Immature natural killer cell (primary cell): Measurements from ENCODE around the gene TAS1R1. TPM values are rescaled to one million over a fixed set of nuclear protein-coding genes. Genes with fewer than 3 reads are reported as not detected.
"Not testable (repeated sequence)": the region's sequence is repeated elsewhere in the genome, so short reads cannot be mapped to it uniquely, and the experiment has no call there.

Experiments used
- DNase-seq, 3 donors: peaks; one replicate each; pipeline ENCODE4 v3.0.0; 2022; ENCODE audit warnings: mixed read lengths in 1 of 3
- H3K27ac Mint-ChIP-seq, 6 donors: one replicate each; pipeline ENCODE4 v1.8.0; 2020; ENCODE audit warnings: mixed read lengths in 6 of 6, mild to moderate bottlenecking in 5 of 6, inconsistent platforms in 4 of 6, moderate library complexity in 3 of 6
- H3K27me3 Mint-ChIP-seq, 3 donors: one replicate each; pipeline ENCODE4 v1.8.0; 2020 to 2021; ENCODE audit warnings: low read depth in 3 of 3, mild to moderate bottlenecking in 3 of 3, mixed read lengths in 3 of 3, moderate library complexity in 3 of 3, inconsistent platforms in 1 of 3
- H3K36me3 Mint-ChIP-seq, 3 donors: one replicate each; pipeline ENCODE4 v1.8.0; 2020; ENCODE audit warnings: mixed read lengths in 3 of 3, inconsistent platforms in 2 of 3, mild to moderate bottlenecking in 2 of 3
- H3K4me1 Mint-ChIP-seq, 2 donors: one replicate each; pipeline ENCODE4 v1.8.0; 2020; ENCODE audit warnings: inconsistent platforms in 2 of 2, mild to moderate bottlenecking in 2 of 2, mixed read lengths in 2 of 2, moderate library complexity in 1 of 2
- H3K4me3 Mint-ChIP-seq, 5 donors: one replicate each; pipeline ENCODE4 v1.8.0; 2020; ENCODE audit warnings: mild to moderate bottlenecking in 5 of 5, mixed read lengths in 5 of 5, inconsistent platforms in 3 of 5, moderate library complexity in 3 of 5
- H3K9me3 Mint-ChIP-seq, 6 donors: one replicate each; pipeline ENCODE4 v1.8.0; 2020; ENCODE audit warnings: mild to moderate bottlenecking in 6 of 6, mixed read lengths in 6 of 6, inconsistent platforms in 4 of 6, moderate library complexity in 3 of 6
- polyA plus RNA-seq, 3 donors: library from polyadenylated mRNA; unstranded; fragments of 300-500 nt; fragmentation: Illumina TruSeq; gene quantifications; one replicate each; pipeline ENCODE4 v1.2.3, GENCODE V29; 2021

Gene TAS1R1
- polyA plus RNA-seq, 3 donors from 2014 or later = 0.16 TPM; not detected in 2

DNA sequence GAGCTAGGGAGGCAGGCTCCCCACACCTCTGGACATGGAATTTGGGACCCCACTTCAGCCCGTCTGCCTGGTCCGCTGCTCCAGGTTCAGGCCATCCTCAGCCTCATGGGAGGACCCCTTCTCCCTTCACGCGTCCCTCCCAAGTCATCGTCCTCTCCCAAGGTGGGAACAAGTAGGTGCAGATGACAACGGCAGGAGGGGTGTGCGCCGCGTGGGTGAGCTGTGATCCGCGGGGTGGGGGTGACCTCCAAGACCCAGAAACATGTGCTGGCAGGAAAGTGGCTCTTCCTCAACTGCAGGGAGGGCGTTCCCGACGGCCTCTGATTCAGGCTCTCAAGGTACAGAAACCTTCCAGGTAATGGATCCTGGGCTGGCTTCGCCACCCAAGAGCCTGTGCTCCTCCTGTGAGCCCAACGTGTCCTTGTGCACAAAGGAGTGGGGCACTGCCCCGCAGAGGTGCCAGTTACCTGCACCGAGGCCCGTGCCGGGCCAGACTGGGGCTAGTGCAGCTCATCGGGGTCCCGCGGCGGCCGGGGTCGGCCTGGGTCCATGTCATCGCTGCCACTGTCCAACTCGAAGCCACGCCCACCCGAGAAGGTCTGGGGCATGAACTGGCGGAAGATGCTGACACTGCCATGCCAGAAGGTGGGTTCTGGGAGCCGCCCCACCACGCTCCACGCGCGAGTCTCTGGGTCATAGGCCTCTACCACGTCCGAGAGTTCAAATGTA lies 37.9 kb downstream of the TAS1R1 start:
- Mint-ChIP-seq H3K36me3 (peaks cover 0 to 25% (median 0%) of the 10 kb centered on the region in 3 donors), H3K27me3 (peaks cover 1 to 3% (median 1%) of the 10 kb centered on the region in 3 donors), H3K27ac (peak overlapping the region in 1 of 6 donors; percentile 48), H3K9me3 (no peaks in the 10 kb centered on the region), H3K4me1 (peaks cover 46 to 59% of the 10 kb centered on the region in 2 donors), H3K4me3 (peak overlapping the region in 2 of 5 donors; percentile 33)
- no peak for DNase-seq

DNA sequence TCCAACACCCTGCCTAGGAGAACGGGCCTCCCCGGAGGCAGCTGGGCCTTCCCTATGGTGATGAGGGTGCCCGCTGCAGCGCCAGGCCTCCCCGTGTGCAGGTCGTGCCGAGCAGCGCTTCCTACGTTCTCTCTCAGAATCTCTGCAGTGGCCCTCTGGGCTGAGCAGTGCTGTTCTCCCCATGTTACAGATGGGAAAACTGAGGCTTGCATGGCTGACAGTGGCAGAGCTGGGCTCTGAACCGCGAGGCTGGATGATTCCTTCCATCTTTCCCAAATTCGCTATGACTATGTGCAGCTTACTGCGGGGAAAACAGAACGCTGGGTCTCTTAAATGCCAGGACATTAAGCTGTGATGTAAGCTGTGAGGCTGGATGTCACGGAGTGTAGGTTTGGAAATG lies 38.7 kb downstream of the TAS1R1 start:
- Mint-ChIP-seq H3K4me1 (peaks cover 49 to 60% of the 10 kb centered on the region in 2 donors), H3K36me3 (peaks cover 0 to 25% (median 0%) of the 10 kb centered on the region in 3 donors), H3K9me3 (no peaks in the 10 kb centered on the region), H3K27ac (peak overlapping the region in 1 of 6 donors; percentile 30), H3K4me3 (peak overlapping the region in 1 of 5 donors; percentile 11), H3K27me3 (peaks cover 1 to 3% (median 1%) of the 10 kb centered on the region in 3 donors)
- no peak for DNase-seq

DNA sequence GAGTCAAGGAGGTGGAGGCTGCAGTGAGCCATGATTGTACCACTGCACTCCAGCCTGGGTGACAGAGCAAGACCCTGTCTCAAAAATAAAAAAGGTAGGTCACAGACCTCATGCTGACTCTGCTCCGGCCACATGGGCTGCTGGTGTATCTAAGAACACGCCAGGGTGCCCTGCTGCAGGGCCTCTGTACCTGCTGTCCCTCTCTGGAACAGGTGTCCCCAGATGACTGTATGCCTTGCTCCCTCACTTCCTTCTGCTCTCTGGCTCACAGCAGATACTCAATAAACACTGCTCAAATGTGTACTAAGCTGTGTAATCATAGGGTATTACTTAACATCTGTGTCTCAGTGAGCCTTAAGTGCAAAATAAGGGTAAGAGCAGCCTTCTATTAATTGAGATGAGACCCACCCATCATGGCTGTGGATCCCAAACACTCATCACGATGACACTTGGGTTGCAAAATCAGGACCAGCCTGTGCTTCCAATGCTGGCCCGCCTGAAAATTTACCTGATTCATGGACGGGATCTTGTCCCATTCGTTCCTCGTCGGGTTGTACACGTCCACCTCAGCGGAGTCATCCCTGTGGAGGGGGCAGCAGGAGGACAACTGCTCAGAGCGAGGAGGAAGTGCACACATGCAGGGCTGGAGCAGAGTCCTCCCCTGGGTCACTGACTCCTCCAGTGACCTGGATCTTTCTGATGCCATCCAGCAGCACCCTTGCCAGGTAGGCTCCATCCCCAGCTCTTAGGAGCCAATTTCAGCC lies 40.1 kb downstream of the TAS1R1 start:
- H3K4me1 Mint-ChIP-seq = peaks cover 62 to 71% of the 10 kb centered on the region in 2 donors
- no peaks in the 10 kb centered on the region for H3K9me3 Mint-ChIP-seq
- H3K27ac Mint-ChIP-seq = peak overlapping the region in 1 of 6 donors; percentile 31
- peaks cover 0 to 25% (median 0%) of the 10 kb centered on the region in 3 donors for H3K36me3 Mint-ChIP-seq
- peaks cover 0 to 1% (median 1%) of the 10 kb centered on the region in 3 donors for H3K27me3 Mint-ChIP-seq
- H3K4me3 Mint-ChIP-seq = no peak overlapping the region
- no peak for DNase-seq

DNA sequence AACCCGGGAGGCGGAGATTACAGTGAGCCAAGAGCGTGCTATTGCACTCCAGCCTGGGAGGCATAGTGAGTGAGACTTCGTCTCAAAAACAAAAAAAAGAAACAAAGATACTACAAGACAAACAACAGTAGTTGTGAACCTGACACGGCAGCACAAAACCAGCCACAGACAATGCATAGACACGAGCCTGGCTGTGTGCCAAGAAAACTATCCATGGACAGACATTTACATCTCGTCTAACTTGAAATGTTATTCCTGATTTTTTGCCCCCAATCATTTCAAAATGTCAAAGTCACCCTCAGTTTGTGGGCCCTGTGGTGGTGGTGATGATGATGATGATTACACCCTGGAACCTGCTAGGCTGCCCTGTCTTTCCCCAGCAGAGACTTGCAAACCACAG lies 41.2 kb downstream of the TAS1R1 start:
- peaks cover 64 to 71% of the 10 kb centered on the region in 2 donors for H3K4me1 Mint-ChIP-seq
- H3K27me3 Mint-ChIP-seq = peaks cover 0 to 7% (median 1%) of the 10 kb centered on the region in 3 donors
- H3K4me3 Mint-ChIP-seq = no peak overlapping the region
- DNase-seq = no peak
- peak overlapping the region in 1 of 6 donors; percentile 41 for H3K27ac Mint-ChIP-seq
- H3K36me3 Mint-ChIP-seq = peaks cover 0 to 25% (median 0%) of the 10 kb centered on the region in 3 donors
- no peaks in the 10 kb centered on the region for H3K9me3 Mint-ChIP-seq

DNA sequence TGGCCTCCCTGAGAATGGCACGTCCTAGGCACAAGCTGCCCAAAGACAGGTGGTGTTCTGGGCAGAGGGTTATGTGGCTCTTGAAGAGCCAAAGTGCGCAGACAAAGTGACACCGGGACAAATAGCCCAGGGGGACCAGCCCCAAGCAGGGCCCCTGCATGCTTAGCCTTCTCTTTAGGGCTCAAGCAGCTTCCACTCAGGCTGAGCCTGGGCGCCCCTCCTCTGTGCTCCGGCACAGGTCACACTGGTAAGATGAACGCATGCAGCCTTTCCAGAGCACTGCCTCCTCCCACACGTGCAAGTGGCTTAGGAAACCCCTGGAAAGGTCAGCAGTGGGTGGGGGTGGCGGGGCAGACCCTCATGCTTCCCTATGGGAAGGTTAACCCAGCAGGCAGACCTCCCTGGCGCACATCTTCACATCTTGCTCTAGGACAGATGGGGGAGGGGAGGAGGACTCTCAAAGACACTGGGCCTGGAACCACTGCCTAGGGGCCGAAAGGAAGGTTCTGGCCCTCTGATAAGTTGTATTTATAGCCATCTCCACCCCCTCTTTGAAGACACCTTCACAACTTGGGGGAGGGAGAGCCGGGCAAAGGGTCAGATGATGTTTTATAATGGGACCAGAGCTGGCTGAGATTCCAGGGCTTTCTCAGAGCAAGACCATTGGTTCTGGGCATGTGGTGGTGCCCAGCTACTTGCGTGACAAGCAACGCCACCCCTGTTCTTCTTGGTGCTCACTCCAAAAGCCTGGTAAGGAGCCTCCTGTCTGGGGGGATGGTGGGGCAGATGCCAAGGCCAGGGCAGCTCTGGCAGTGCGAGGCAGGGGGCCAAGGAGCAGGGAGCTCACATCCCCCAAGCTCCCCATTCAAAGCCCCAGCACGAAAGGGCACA lies 42.0 kb downstream of the TAS1R1 start:
- Mint-ChIP-seq H3K36me3 (peaks cover 0 to 25% (median 0%) of the 10 kb centered on the region in 3 donors), H3K27ac (no peak overlapping the region), H3K4me3 (no peak overlapping the region), H3K27me3 (peaks cover 0 to 7% (median 1%) of the 10 kb centered on the region in 3 donors), H3K9me3 (no peaks in the 10 kb centered on the region), H3K4me1 (peaks cover 59 to 64% of the 10 kb centered on the region in 2 donors)
- no peak for DNase-seq

DNA sequence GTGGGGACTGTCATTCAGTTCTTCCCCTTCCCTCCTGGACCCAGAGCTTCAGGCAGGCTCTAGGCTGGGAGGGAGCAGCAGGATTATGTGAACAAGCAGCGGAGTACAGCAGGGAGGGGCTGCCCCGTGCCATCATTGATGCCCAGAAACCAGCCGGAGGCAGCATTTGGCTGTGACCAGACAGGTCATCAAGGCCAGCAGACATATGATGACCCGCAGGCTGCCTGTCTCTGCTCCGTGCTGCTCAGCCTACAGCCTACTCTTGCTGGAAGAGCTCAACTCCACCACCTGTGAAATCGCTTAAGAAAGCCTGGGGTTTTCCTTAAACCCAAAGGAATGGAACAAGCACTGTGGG lies 42.6 kb downstream of the TAS1R1 start:
- H3K36me3 Mint-ChIP-seq = peaks cover 0 to 25% (median 0%) of the 10 kb centered on the region in 3 donors
- H3K4me3 Mint-ChIP-seq = no peak overlapping the region
- H3K4me1 Mint-ChIP-seq = peaks cover 54 to 58% of the 10 kb centered on the region in 2 donors
- peak overlapping the region in 1 of 6 donors; percentile 17 for H3K27ac Mint-ChIP-seq
- peaks cover 0 to 7% (median 1%) of the 10 kb centered on the region in 3 donors for H3K27me3 Mint-ChIP-seq
- no peak for DNase-seq
- no peaks in the 10 kb centered on the region for H3K9me3 Mint-ChIP-seq

DNA sequence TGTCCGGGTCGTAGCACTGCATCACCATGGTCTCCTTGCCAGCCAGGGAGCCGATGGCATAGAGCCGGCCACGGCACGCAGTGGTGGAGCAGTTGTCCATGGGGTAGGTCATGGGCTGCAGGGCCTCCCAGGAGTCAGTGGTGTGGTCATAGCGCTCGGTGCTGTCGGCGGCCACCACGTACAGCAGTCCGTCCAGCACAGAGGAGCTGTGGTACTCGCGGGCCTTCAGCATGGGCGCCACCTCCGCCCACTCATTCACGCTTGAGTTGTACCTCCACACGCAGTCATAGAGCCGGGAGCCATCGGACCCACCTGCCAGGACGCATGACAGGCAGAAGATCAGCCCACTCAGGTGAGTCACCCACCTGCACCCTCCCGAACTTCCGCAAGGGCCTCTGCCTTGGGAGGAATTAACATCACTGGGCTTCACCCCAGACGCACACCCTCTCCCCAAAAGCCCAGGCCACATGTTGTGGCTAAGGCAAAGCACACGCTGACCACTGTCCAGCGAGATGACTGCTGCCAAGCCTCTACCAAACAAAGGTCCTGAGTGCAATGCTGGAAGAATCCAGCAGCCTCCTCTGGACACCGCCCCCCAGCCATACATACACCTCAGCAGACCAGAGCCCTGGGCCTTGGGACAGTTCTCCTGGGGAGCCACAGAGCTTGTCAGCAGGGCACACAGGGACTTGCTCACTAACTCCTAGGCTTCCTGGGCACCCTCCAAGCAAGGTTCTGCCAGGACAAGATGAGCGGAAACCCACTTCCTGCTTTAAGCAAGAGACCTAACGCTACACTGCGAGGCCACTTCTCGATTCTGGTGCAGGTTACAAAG lies 44.3 kb downstream of the TAS1R1 start:
- DNase-seq = peak in 2 of 3 donors; percentile 40 to 45
- Mint-ChIP-seq H3K27ac (peak overlapping the region; percentile 84 to 95 (median 88)), H3K4me3 (peak overlapping the region; percentile 85 to 98 (median 96)), H3K27me3 (peaks cover 1 to 20% (median 3%) of the 10 kb centered on the region in 3 donors), H3K4me1 (peaks cover 60 to 61% of the 10 kb centered on the region in 2 donors), H3K9me3 (no peaks in the 10 kb centered on the region), H3K36me3 (peaks cover 0 to 19% (median 0%) of the 10 kb centered on the region in 3 donors)

DNA sequence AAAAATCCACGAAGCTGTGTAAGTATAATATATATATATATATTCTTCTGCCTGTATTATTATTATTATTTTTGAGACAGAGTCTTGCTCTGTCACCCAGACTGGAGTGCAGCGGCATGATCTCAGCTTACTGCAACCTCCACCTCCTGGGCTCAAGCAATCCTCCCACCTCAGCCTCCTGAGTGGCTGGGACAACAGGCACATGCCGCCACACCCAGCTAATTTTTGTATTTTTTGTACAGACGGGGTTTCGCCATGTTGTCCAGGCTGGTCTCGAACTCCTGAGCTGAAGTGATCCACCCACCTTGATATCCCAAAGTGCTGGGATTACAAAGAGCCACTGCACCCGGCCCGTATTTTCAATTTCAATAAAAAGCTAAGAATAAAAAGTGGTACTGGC lies 44.9 kb downstream of the TAS1R1 start:
- peaks cover 58 to 60% of the 10 kb centered on the region in 2 donors for H3K4me1 Mint-ChIP-seq
- not testable (repeated sequence) for DNase-seq, H3K9me3 Mint-ChIP-seq
- H3K36me3 Mint-ChIP-seq = peaks cover 0 to 17% (median 0%) of the 10 kb centered on the region in 3 donors
- peak overlapping the region; percentile 87 to 95 (median 93) for H3K27ac Mint-ChIP-seq
- H3K4me3 Mint-ChIP-seq = peak overlapping the region; percentile 85 to 98 (median 96)
- H3K27me3 Mint-ChIP-seq = peaks cover 1 to 19% (median 3%) of the 10 kb centered on the region in 3 donors

DNA sequence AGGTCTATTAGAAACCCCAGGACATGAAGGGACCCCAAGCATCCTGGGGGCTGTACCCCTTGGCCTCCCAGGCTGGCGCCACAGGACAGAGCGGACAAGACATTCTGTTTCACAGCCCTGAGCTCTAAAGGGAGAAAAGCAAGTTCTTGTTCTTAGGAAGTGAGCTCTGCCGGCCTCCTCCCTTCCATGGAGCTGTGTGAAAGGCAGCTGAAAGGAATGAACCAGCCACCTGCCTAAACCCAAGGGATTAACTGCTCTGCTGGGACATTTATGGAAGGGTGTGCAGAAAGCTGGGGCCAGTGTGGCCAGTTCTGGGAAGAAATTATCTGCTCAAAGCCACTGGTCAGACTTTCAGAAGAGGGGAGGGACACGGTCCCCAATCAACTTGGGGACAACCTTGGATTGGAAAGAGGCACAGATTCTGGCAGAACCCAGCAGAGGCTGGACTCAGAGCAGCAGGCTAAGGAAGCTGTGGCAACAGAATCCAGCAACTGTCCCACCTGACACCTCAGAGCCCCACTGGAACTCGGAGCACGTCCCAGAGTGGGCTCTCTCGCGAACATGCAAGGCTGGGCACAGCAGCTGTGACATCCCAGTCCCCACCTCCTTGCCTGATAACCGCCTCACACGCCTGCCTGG lies 45.4 kb downstream of the TAS1R1 start:
- H3K4me1 Mint-ChIP-seq = peaks cover 52 to 56% of the 10 kb centered on the region in 2 donors
- no peak for DNase-seq
- H3K27me3 Mint-ChIP-seq = peaks cover 1 to 19% (median 3%) of the 10 kb centered on the region in 3 donors
- peak overlapping the region; percentile 85 to 98 (median 96) for H3K4me3 Mint-ChIP-seq
- H3K36me3 Mint-ChIP-seq = peaks cover 0 to 11% (median 0%) of the 10 kb centered on the region in 3 donors
- H3K27ac Mint-ChIP-seq = peak overlapping the region; percentile 89 to 95 (median 93)
- no peaks in the 10 kb centered on the region for H3K9me3 Mint-ChIP-seq

DNA sequence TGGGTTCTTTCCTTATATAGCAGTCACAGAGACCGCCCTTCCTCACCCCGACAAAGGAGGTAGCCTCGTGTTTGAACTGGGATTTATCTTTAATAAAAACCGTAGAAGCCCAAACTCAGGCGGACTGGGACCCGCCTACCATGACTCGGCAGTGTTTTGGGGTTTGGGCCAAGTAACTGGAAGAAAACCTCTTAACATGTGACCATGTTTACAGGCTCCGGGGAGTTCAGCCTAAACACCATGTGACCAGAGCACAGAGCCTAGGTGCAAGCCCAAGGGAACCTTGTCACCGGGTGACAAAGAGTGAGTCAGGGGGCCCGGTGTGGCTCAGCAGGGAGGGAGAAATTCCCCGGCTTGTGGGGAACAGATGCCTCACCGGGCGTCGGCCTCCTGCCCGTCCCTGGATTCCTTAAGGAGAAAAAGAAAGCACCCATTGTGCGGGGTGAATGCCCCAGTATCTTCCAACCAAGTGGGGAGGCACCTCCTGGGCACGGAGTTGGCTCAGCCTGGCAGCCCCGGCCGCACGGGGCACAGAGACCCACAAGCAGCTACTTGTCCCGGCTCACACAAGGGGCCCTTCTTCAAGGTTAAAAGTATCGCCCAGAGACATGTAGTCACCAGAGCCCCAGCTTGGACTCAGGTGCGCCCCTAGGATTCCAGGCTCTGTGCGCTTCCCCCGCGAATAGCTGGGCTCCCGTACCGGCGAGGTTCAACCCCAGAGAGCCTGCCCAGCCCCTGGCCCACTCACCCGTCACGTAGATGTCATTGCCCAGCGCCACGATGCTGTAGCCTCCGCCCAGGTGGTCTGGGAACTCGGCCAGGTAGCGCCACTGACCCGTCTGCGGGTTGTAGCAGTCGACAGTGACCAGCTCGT lies 46.2 kb downstream of the TAS1R1 start:
- Mint-ChIP-seq H3K27me3 (peaks cover 0 to 19% (median 3%) of the 10 kb centered on the region in 3 donors), H3K9me3 (no peaks in the 10 kb centered on the region), H3K4me1 (peaks cover 45 to 48% of the 10 kb centered on the region in 2 donors), H3K36me3 (peaks cover 0 to 4% (median 0%) of the 10 kb centered on the region in 3 donors), H3K27ac (peak overlapping the region; percentile 89 to 95 (median 93)), H3K4me3 (peak overlapping the region; percentile 85 to 98 (median 96))
- DNase-seq = peak; percentile 55 to 68 (median 56)

DNA sequence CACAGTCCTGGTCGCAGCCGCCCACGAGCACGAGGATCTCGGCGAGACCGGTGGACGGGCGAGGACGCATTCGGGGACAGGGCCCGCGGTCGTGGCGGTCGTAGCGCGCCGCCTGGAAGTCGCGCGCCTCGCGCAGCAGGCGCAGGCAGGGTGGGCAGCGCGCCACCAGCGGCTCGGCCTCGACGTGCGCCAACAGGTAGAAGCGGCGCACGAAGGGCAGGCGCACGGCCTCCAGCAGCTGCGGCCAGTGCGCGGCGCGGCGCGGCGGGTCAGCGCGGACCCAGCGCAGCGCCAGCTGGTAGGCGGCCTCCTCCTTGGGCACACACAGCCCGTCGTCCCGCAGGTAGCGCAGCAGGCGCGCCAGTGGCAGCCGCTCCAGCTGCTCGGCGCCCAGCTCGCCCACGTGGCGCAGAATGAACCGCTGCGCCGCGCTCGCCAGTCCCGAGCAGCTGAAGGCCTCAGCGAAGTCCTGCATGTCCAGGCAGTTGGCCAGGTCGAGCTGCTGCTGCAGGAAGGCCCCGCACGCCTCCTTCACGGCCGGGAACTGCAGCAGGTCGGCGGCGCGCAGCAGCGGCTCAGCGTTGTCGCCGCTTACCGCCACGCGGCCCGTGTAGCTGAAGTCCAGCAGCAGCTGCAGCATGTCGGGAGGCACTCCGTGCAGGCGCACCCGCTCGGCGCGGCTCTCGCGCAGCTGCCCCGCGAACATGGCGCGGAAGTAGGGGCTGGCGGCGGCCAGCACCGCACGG lies 47.0 kb downstream of the TAS1R1 start:
- Mint-ChIP-seq H3K4me1 (peaks cover 39 to 45% of the 10 kb centered on the region in 2 donors), H3K36me3 (no peaks in the 10 kb centered on the region), H3K27ac (peak overlapping the region; percentile 59 to 95 (median 72)), H3K4me3 (peak overlapping the region; percentile 85 to 98 (median 96)), H3K9me3 (no peaks in the 10 kb centered on the region), H3K27me3 (peaks cover 0 to 19% (median 3%) of the 10 kb centered on the region in 3 donors)
- DNase-seq = peak in 2 of 3 donors; percentile 24 to 32
